ENCODE data around the gene SPAG16.

Gene SPAG16

GRCh38 chr2:213722565-213722964 lies 438.3 kb downstream of the SPAG16 start:
- Histone ChIP-seq H3K27ac (no peak overlapping the region), H3K9me3 (no peaks in the 10 kb centered on the region), H3K4me1 (peaks cover 0 to 16% (median 0%) of the 10 kb centered on the region in 4 donors), H3K4me3 (no peak overlapping the region), H3K36me3 (no peaks in the 10 kb centered on the region), H3K27me3 (no peaks in the 10 kb centered on the region)
- TF ChIP-seq, protein P1, sequence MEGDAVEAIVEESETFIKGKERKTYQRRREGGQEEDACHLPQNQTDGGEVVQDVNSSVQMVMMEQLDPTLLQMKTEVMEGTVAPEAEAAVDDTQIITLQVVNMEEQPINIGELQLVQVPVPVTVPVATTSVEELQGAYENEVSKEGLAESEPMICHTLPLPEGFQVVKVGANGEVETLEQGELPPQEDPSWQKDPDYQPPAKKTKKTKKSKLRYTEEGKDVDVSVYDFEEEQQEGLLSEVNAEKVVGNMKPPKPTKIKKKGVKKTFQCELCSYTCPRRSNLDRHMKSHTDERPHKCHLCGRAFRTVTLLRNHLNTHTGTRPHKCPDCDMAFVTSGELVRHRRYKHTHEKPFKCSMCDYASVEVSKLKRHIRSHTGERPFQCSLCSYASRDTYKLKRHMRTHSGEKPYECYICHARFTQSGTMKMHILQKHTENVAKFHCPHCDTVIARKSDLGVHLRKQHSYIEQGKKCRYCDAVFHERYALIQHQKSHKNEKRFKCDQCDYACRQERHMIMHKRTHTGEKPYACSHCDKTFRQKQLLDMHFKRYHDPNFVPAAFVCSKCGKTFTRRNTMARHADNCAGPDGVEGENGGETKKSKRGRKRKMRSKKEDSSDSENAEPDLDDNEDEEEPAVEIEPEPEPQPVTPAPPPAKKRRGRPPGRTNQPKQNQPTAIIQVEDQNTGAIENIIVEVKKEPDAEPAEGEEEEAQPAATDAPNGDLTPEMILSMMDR (IDR thresholded peaks at IDR 0.05), result no peak
- no peak for DNase-seq
- intact Hi-C loops (cut with DNase I; ENCODE audit: low total_unique reads), result no loop called here

DNA sequence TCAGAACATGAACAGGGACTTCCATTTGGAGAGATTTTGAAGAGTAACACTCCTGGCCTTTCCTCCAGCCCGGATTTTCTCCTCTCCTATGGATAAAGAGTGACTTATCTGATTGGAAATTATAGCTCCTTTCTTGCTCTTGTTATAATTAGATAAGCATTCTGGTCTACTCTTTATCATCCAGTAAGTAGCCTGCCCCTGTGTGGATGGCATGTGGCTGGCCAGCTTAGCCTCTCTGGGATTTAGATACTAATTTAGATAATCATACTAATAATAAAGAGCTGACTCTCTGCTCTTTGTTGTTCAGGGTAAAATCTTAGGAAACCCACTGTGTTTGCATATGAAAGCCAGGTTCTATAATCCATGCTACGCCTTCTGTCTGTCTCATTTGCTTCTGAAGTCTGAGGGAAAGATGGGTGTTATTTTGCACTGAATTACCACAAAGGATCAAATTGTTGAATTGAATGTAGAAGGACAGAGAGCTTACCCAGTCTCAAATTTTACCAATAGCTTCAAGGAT lies 438.8 kb downstream of the SPAG16 start:
- intact Hi-C loops (cut with DNase I; ENCODE audit: low total_unique reads), result no loop called here
- TF ChIP-seq, protein P1 (IDR thresholded peaks at IDR 0.05), result no peak
- H3K4me3 ChIP-seq, result no peak overlapping the region
- H3K27ac ChIP-seq, result no peak overlapping the region
- H3K9me3 ChIP-seq, result no peaks in the 10 kb centered on the region
- H3K4me1 ChIP-seq, result peaks cover 0 to 16% (median 0%) of the 10 kb centered on the region in 4 donors
- no peaks in the 10 kb centered on the region for H3K36me3 ChIP-seq
- DNase-seq, result no peak
- no peaks in the 10 kb centered on the region for H3K27me3 ChIP-seq

GRCh38 chr2:213723707-213724106 lies 439.4 kb downstream of the SPAG16 start:
- no peak overlapping the region for H3K4me3 ChIP-seq
- no peaks in the 10 kb centered on the region for H3K36me3 ChIP-seq
- intact Hi-C loops (cut with DNase I; ENCODE audit: low total_unique reads), result no loop called here
- peaks cover 0 to 16% (median 0%) of the 10 kb centered on the region in 4 donors for H3K4me1 ChIP-seq
- DNase-seq, result no peak
- H3K27ac ChIP-seq, result no peak overlapping the region
- TF ChIP-seq, protein P1 (IDR thresholded peaks at IDR 0.05), result no peak
- H3K9me3 ChIP-seq, result no peaks in the 10 kb centered on the region
- no peaks in the 10 kb centered on the region for H3K27me3 ChIP-seq

DNA sequence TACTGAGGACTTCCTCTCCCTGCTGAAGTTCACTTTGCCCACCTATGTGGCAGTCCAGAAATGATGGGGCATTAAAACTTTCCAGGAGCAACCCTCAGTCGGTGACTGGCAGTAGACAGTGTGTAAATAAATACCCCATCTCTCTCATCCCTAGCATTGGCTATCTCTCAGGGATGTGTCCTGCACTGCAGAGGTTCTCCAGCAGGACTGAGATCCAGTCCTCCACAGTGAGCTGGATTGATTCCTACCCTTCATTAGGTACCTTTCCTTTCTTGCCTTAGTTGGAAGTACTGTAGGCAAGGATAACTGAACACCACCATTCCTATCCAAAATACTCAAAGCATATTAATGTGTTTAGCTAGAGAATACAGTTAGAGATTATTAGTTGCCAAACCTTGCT lies 441.8 kb downstream of the SPAG16 start:
- no peak for DNase-seq
- no peak overlapping the region for H3K27ac ChIP-seq
- no peaks in the 10 kb centered on the region for H3K27me3 ChIP-seq
- H3K4me3 ChIP-seq, result no peak overlapping the region
- H3K9me3 ChIP-seq, result no peaks in the 10 kb centered on the region
- TF ChIP-seq, protein P1 (IDR thresholded peaks at IDR 0.05), result no peak
- peaks cover 0 to 16% (median 0%) of the 10 kb centered on the region in 4 donors for H3K4me1 ChIP-seq
- H3K36me3 ChIP-seq, result no peaks in the 10 kb centered on the region
- intact Hi-C loops (cut with DNase I; ENCODE audit: low total_unique reads), result no loop called here

DNA sequence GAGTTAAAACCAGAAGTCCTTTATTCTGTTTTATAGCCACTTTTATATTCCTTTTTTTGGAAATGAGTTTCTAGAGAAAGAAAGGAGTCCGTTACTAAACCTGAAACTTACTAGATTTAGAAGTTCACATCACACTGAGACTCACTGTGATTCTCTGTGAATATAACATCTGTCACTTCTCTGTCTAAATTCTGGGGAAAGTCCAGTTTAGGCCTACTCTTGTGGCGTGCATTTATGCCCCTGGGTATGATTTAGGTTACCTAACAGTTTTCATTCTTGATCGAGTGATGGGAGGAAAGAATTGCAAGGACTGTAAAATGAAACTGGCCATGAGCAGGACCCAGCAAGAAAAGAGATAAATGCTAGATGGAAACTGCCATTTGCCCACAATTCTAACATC lies 449.6 kb downstream of the SPAG16 start:
- Histone ChIP-seq H3K4me1 (no peaks in the 10 kb centered on the region), H3K4me3 (no peak overlapping the region), H3K27me3 (no peaks in the 10 kb centered on the region), H3K27ac (no peak overlapping the region), H3K9me3 (no peaks in the 10 kb centered on the region), H3K36me3 (no peaks in the 10 kb centered on the region)
- intact Hi-C loops (cut with DNase I; ENCODE audit: low total_unique reads), result no loop called here
- no peak for DNase-seq
- TF ChIP-seq, protein P1 (IDR thresholded peaks at IDR 0.05), result no peak

DNA sequence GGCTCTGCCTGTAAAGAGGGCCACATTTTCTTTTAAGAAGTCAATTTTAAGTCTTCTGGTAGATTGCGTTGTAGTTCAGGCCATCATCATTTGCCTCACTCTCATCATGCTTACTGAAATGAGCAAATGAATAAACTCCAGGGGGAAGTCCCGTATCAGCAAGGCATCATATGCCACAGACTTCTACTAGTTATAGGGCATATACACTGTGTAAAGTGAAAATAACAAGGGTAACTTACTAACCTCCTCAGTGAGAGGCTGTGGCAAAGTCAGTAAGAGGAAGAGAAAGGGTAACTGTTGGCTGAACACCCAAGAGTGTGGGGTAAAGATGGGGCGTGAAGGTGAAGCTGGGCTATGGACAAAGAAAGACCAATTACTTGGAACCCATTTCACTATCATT lies 456.2 kb downstream of the SPAG16 start:
- no peaks in the 10 kb centered on the region for H3K9me3 ChIP-seq
- H3K4me1 ChIP-seq, result no peaks in the 10 kb centered on the region
- no peak for DNase-seq
- no peaks in the 10 kb centered on the region for H3K27me3 ChIP-seq
- H3K36me3 ChIP-seq, result no peaks in the 10 kb centered on the region
- intact Hi-C loops (cut with DNase I; ENCODE audit: low total_unique reads), result no loop called here
- TF ChIP-seq, protein P1 (IDR thresholded peaks at IDR 0.05), result no peak
- no peak overlapping the region for H3K4me3 ChIP-seq
- H3K27ac ChIP-seq, result no peak overlapping the region

Measured in tibial artery (tissue), 4 donors.